ENCODE measurements around the gene GALNT17.

DNA sequence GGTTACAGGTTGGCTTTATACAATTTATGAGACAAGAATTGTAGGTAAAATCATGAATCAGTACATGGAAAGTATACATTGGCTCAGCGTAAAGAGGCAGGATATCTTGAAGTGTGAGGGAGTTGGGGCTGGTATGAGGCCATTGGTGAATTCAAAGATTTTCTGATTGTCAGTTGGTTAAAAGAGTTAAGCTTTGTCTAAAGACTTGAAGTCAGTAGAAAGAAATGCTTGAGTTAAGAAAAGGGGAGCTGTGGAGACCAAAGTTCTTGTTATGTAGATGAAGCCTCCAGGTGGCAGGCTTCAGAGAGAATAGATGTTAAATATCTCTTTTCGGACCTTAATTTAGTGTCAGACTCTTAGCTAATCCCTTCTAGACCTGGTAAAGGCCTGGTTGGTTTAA lies 341.0 kb downstream of the GALNT17 start:
- TF ChIP-seq, protein P1, sequence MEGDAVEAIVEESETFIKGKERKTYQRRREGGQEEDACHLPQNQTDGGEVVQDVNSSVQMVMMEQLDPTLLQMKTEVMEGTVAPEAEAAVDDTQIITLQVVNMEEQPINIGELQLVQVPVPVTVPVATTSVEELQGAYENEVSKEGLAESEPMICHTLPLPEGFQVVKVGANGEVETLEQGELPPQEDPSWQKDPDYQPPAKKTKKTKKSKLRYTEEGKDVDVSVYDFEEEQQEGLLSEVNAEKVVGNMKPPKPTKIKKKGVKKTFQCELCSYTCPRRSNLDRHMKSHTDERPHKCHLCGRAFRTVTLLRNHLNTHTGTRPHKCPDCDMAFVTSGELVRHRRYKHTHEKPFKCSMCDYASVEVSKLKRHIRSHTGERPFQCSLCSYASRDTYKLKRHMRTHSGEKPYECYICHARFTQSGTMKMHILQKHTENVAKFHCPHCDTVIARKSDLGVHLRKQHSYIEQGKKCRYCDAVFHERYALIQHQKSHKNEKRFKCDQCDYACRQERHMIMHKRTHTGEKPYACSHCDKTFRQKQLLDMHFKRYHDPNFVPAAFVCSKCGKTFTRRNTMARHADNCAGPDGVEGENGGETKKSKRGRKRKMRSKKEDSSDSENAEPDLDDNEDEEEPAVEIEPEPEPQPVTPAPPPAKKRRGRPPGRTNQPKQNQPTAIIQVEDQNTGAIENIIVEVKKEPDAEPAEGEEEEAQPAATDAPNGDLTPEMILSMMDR (IDR thresholded peaks at IDR 0.05): no peak
- TF ChIP-seq SIN3A (IDR thresholded peaks at IDR 0.05; ENCODE audit: borderline replicate concordance, insufficient read depth, low read depth, low read length) (no peak), POLR2AphosphoS5 (IDR thresholded peaks at IDR 0.05; ENCODE audit: low read depth, low read length) (no peak), TCF7L2 (IDR thresholded peaks at IDR 0.05; ENCODE audit: low read depth, low read length) (no peak)
- TF ChIP-seq, protein P2, sequence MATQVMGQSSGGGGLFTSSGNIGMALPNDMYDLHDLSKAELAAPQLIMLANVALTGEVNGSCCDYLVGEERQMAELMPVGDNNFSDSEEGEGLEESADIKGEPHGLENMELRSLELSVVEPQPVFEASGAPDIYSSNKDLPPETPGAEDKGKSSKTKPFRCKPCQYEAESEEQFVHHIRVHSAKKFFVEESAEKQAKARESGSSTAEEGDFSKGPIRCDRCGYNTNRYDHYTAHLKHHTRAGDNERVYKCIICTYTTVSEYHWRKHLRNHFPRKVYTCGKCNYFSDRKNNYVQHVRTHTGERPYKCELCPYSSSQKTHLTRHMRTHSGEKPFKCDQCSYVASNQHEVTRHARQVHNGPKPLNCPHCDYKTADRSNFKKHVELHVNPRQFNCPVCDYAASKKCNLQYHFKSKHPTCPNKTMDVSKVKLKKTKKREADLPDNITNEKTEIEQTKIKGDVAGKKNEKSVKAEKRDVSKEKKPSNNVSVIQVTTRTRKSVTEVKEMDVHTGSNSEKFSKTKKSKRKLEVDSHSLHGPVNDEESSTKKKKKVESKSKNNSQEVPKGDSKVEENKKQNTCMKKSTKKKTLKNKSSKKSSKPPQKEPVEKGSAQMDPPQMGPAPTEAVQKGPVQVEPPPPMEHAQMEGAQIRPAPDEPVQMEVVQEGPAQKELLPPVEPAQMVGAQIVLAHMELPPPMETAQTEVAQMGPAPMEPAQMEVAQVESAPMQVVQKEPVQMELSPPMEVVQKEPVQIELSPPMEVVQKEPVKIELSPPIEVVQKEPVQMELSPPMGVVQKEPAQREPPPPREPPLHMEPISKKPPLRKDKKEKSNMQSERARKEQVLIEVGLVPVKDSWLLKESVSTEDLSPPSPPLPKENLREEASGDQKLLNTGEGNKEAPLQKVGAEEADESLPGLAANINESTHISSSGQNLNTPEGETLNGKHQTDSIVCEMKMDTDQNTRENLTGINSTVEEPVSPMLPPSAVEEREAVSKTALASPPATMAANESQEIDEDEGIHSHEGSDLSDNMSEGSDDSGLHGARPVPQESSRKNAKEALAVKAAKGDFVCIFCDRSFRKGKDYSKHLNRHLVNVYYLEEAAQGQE (IDR thresholded peaks at IDR 0.05; ENCODE audit: insufficient read depth in 1 of 2, low read depth in 2 of 2, low read length in 1 of 2): no peak
